ENCODE results near the gene DMPK. TPM values are rescaled to one million over a fixed set of nuclear protein-coding genes. Genes with fewer than 3 reads are reported as not detected.

The DMPK gene
- total and polyA plus RNA-seq, 4 donors: 16.5 to 155 (median 74.0) TPM

- no peak for DNase-seq (ENCODE audit: low read depth in 4 of 6, low spot score in 6 of 6)
- Histone ChIP-seq H3K36me3 (ENCODE audit: control insufficient read depth, insufficient read depth, low read length) (peaks cover 87% of the 10 kb centered on the region), H3K9me3 (ENCODE audit: control insufficient read depth, insufficient read depth, low read length) (no peaks in the 10 kb centered on the region), H3K27ac (ENCODE audit: low read depth, low read length) (no peak overlapping the region), H3K27me3 (ENCODE audit: control insufficient read depth, insufficient read depth, low read length) (no peaks in the 10 kb centered on the region), H3K4me3 (ENCODE audit: low read depth, low read length) (no peak overlapping the region), H3K4me1 (ENCODE audit: control insufficient read depth, insufficient read depth, low read length) (peaks cover 54% of the 10 kb centered on the region)
- 59% methylated on average over 5 of the region's 13 CpGs for WGBS (ENCODE audit: insufficient coverage)
Measured at GRCh38 chr19:45780448-45781213, 1.7 kb downstream of the DMPK start.

- Histone ChIP-seq H3K27ac (ENCODE audit: low read depth, low read length) (no peak overlapping the region), H3K27me3 (ENCODE audit: control insufficient read depth, insufficient read depth, low read length) (no peaks in the 10 kb centered on the region), H3K4me1 (ENCODE audit: control insufficient read depth, insufficient read depth, low read length) (peaks cover 54% of the 10 kb centered on the region), H3K36me3 (ENCODE audit: control insufficient read depth, insufficient read depth, low read length) (peaks cover 84% of the 10 kb centered on the region), H3K4me3 (ENCODE audit: low read depth, low read length) (no peak overlapping the region), H3K9me3 (ENCODE audit: control insufficient read depth, insufficient read depth, low read length) (no peaks in the 10 kb centered on the region)
- no peak for DNase-seq (ENCODE audit: low read depth in 4 of 6, low spot score in 6 of 6)
- WGBS (ENCODE audit: insufficient coverage): 74% methylated on average over 3 of the region's 4 CpGs
Measured at GRCh38 chr19:45780146-45780447, 2.2 kb downstream of the DMPK start.

- Histone ChIP-seq H3K4me3 (ENCODE audit: low read depth, low read length) (peak overlapping the region; percentile 16), H3K27me3 (ENCODE audit: control insufficient read depth, insufficient read depth, low read length) (no peaks in the 10 kb centered on the region), H3K9me3 (ENCODE audit: control insufficient read depth, insufficient read depth, low read length) (no peaks in the 10 kb centered on the region), H3K27ac (ENCODE audit: low read depth, low read length) (no peak overlapping the region), H3K4me1 (ENCODE audit: control insufficient read depth, insufficient read depth, low read length) (peaks cover 49% of the 10 kb centered on the region), H3K36me3 (ENCODE audit: control insufficient read depth, insufficient read depth, low read length) (peaks cover 83% of the 10 kb centered on the region)
- WGBS (ENCODE audit: insufficient coverage): 17% methylated on average over 30 of the region's 48 CpGs
- peak in 2 of 6 donors; percentile 77 to 85 for DNase-seq (ENCODE audit: low read depth in 4 of 6, low spot score in 6 of 6)
Measured at GRCh38 chr19:45779231-45780145, 2.8 kb downstream of the DMPK start.

- DNase-seq (ENCODE audit: low read depth in 4 of 6, low spot score in 6 of 6): no peak
- Histone ChIP-seq H3K36me3 (ENCODE audit: control insufficient read depth, insufficient read depth, low read length) (peaks cover 80% of the 10 kb centered on the region), H3K4me1 (ENCODE audit: control insufficient read depth, insufficient read depth, low read length) (peaks cover 42% of the 10 kb centered on the region), H3K9me3 (ENCODE audit: control insufficient read depth, insufficient read depth, low read length) (no peaks in the 10 kb centered on the region), H3K27ac (ENCODE audit: low read depth, low read length) (no peak overlapping the region), H3K4me3 (ENCODE audit: low read depth, low read length) (no peak overlapping the region), H3K27me3 (ENCODE audit: control insufficient read depth, insufficient read depth, low read length) (no peaks in the 10 kb centered on the region)
- 97% methylated on average over 25 of the region's 28 CpGs for WGBS (ENCODE audit: insufficient coverage)
Measured at GRCh38 chr19:45778010-45778661, 4.2 kb downstream of the DMPK start.

GRCh38 chr19:45777395-45777961 is 4.8 kb downstream of the DMPK start:
- Histone ChIP-seq H3K4me3 (ENCODE audit: low read depth, low read length) (no peak overlapping the region), H3K4me1 (ENCODE audit: control insufficient read depth, insufficient read depth, low read length) (peaks cover 37% of the 10 kb centered on the region), H3K27me3 (ENCODE audit: control insufficient read depth, insufficient read depth, low read length) (no peaks in the 10 kb centered on the region), H3K36me3 (ENCODE audit: control insufficient read depth, insufficient read depth, low read length) (peaks cover 82% of the 10 kb centered on the region), H3K27ac (ENCODE audit: low read depth, low read length) (no peak overlapping the region), H3K9me3 (ENCODE audit: control insufficient read depth, insufficient read depth, low read length) (no peaks in the 10 kb centered on the region)
- DNase-seq (ENCODE audit: low read depth in 4 of 6, low spot score in 6 of 6): no peak
- WGBS (ENCODE audit: insufficient coverage): 96% methylated on average over 34 of the region's 34 CpGs

- WGBS (ENCODE audit: insufficient coverage): 83% methylated on average over 8 of the region's 9 CpGs
- H3K9me3 ChIP-seq (ENCODE audit: control insufficient read depth, insufficient read depth, low read length): no peaks in the 10 kb centered on the region
- H3K27me3 ChIP-seq (ENCODE audit: control insufficient read depth, insufficient read depth, low read length): no peaks in the 10 kb centered on the region
- H3K27ac ChIP-seq (ENCODE audit: low read depth, low read length): no peak overlapping the region
- no peak for DNase-seq (ENCODE audit: low read depth in 4 of 6, low spot score in 6 of 6)
- H3K4me3 ChIP-seq (ENCODE audit: low read depth, low read length): no peak overlapping the region
- H3K4me1 ChIP-seq (ENCODE audit: control insufficient read depth, insufficient read depth, low read length): peaks cover 29% of the 10 kb centered on the region
- H3K36me3 ChIP-seq (ENCODE audit: control insufficient read depth, insufficient read depth, low read length): peaks cover 76% of the 10 kb centered on the region
Measured at GRCh38 chr19:45774765-45775164, 7.5 kb downstream of the DMPK start.

GRCh38 chr19:45773384-45773783 is 8.9 kb downstream of the DMPK start:
- peaks cover 2% of the 10 kb centered on the region for H3K27me3 ChIP-seq (ENCODE audit: control insufficient read depth, insufficient read depth, low read length)
- peaks cover 28% of the 10 kb centered on the region for H3K4me1 ChIP-seq (ENCODE audit: control insufficient read depth, insufficient read depth, low read length)
- no peak overlapping the region for H3K4me3 ChIP-seq (ENCODE audit: low read depth, low read length)
- peaks cover 64% of the 10 kb centered on the region for H3K36me3 ChIP-seq (ENCODE audit: control insufficient read depth, insufficient read depth, low read length)
- no peak overlapping the region for H3K27ac ChIP-seq (ENCODE audit: low read depth, low read length)
- no CpG with 5 or more reads among the region's 2 CpGs for WGBS (ENCODE audit: insufficient coverage)
- no peaks in the 10 kb centered on the region for H3K9me3 ChIP-seq (ENCODE audit: control insufficient read depth, insufficient read depth, low read length)
- no peak for DNase-seq (ENCODE audit: low read depth in 4 of 6, low spot score in 6 of 6)

GRCh38 chr19:45772912-45773311 is 9.4 kb downstream of the DMPK start:
- Histone ChIP-seq H3K4me3 (ENCODE audit: low read depth, low read length) (no peak overlapping the region), H3K4me1 (ENCODE audit: control insufficient read depth, insufficient read depth, low read length) (peaks cover 30% of the 10 kb centered on the region), H3K36me3 (ENCODE audit: control insufficient read depth, insufficient read depth, low read length) (peaks cover 59% of the 10 kb centered on the region), H3K27me3 (ENCODE audit: control insufficient read depth, insufficient read depth, low read length) (peaks cover 4% of the 10 kb centered on the region), H3K9me3 (ENCODE audit: control insufficient read depth, insufficient read depth, low read length) (no peaks in the 10 kb centered on the region), H3K27ac (ENCODE audit: low read depth, low read length) (no peak overlapping the region)
- WGBS (ENCODE audit: insufficient coverage): 78% methylated on average over 1 of the region's 3 CpGs
- DNase-seq (ENCODE audit: low read depth in 4 of 6, low spot score in 6 of 6): no peak

GRCh38 chr19:45772130-45772840 is 10.0 kb downstream of the DMPK start:
- DNase-seq (ENCODE audit: low read depth in 4 of 6, low spot score in 6 of 6): peak in 1 of 6 donors; percentile 2
- Histone ChIP-seq H3K27ac (ENCODE audit: low read depth, low read length) (no peak overlapping the region), H3K4me1 (ENCODE audit: control insufficient read depth, insufficient read depth, low read length) (peaks cover 36% of the 10 kb centered on the region), H3K36me3 (ENCODE audit: control insufficient read depth, insufficient read depth, low read length) (peaks cover 53% of the 10 kb centered on the region), H3K4me3 (ENCODE audit: low read depth, low read length) (no peak overlapping the region), H3K9me3 (ENCODE audit: control insufficient read depth, insufficient read depth, low read length) (no peaks in the 10 kb centered on the region), H3K27me3 (ENCODE audit: control insufficient read depth, insufficient read depth, low read length) (peaks cover 11% of the 10 kb centered on the region)
- WGBS (ENCODE audit: insufficient coverage): 81% methylated on average over 14 of the region's 14 CpGs

Data from spinal cord (tissue), 10 donors.